GM19043 (cell line): ENCODE results near the gene HDHD5.
A peak's percentile ranks its signal among the peaks of the same experiment; 100 is the strongest.

Source experiments
- ATAC-seq: cut with Tn5 transposase; IDR thresholded peaks from one replicate; pipeline ENCODE4 v1.9.1; 2021; ENCODE audit warnings: low read depth; ENCODE audit not compliant: unreplicated experiment

The HDHD5 gene

DNA sequence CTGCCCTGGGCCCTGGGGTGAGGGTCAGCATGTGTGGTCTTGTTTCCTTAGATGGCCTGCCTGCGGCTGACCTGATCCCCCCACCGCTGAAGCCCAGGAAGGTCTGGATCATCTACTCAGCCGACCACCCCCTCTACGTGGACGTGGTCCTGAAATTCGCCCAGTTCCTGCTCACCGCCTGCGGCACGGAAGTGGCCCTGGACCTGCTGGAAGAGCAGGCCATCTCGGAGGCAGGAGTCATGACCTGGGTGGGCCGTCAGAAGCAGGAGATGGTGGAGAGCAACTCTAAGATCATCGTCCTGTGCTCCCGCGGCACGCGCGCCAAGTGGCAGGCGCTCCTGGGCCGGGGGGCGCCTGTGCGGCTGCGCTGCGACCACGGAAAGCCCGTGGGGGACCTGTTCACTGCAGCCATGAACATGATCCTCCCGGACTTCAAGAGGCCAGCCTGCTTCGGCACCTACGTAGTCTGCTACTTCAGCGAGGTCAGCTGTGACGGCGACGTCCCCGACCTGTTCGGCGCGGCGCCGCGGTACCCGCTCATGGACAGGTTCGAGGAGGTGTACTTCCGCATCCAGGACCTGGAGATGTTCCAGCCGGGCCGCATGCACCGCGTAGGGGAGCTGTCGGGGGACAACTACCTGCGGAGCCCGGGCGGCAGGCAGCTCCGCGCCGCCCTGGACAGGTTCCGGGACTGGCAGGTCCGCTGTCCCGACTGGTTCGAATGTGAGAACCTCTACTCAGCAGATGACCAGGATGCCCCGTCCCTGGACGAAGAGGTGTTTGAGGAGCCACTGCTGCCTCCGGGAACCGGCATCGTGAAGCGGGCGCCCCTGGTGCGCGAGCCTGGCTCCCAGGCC, 50.6 kb downstream of the HDHD5 start:
- no peak for ATAC-seq

DNA sequence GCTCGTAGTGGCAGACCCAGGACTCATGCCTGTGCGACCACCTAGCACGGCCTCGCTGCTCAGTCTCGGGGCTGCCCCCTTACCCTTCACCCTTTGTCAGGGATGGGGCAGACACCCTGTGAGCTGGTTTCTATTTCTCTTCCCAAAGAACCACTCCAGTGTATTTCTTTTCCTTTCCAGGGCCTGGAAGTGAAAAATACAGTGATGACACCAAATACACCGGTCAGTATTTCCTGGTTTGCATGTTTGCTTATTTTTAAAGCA, 51.6 kb downstream of the HDHD5 start:
- ATAC-seq: no peak

DNA sequence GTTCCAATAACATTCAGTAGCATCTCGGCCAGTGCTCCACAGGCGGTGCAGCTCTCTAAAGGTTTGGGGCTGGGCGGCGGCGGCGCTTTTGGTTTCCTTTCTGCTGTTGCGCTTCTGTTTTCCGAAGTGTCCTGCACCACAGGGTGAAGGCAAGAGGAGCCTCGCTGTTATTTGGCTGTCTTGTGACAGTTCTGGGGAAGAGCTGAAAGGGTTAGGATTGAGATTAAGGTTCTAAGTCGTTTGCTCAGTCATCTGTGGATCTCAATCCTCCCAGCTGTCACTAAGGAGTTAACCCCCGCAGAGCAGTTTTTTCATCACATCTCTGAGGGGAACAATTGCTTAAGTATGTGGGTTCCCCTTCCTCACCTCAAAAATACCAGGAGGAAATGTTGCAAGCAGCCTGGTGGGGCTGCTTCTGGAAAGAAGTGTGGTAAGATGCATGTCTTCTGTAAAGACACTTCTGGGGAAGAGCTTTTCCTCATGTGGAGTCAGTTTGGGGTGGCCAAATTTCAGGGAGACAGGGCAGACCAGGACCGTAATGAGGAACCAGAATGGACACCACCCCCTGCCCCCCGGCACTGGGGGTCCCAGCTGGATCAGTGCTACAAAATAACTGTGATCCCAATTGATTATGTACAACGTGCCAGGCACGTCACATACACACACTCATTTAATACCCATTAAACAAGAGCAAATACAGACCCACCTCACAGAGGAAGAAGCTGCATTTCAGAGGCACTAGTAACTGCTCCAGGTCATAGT, 52.1 kb downstream of the HDHD5 start:
- no peak for ATAC-seq

DNA sequence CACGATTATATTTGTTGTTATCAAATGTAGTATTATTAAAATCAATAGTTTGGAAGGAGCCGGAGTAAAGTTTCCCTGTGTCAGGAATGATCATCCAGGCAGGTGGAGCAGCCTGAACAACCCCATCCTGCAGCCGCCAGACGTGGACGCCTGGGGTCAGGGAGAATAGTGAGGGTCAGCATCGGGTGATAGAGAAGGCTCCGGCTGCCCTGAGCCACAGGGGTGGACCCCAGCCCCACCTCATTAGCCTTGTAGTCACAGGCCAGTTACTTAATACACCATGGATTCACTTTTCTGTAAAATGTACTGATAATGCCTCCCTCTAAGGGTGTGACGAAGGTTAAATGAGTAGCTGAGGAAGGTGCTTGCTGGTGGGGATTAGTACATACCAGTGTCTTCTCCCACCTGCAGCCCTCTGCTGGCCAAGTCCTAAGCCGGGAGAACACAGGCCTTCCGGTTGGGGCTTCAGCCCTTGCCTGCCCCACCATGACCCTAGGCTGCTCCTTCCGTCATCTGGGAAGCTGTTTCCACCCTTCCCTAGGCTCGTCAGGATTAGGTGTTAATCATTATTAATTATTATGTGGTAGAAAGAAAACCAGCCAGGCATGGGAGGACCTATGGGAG, 52.8 kb downstream of the HDHD5 start:
- ATAC-seq: no peak

DNA sequence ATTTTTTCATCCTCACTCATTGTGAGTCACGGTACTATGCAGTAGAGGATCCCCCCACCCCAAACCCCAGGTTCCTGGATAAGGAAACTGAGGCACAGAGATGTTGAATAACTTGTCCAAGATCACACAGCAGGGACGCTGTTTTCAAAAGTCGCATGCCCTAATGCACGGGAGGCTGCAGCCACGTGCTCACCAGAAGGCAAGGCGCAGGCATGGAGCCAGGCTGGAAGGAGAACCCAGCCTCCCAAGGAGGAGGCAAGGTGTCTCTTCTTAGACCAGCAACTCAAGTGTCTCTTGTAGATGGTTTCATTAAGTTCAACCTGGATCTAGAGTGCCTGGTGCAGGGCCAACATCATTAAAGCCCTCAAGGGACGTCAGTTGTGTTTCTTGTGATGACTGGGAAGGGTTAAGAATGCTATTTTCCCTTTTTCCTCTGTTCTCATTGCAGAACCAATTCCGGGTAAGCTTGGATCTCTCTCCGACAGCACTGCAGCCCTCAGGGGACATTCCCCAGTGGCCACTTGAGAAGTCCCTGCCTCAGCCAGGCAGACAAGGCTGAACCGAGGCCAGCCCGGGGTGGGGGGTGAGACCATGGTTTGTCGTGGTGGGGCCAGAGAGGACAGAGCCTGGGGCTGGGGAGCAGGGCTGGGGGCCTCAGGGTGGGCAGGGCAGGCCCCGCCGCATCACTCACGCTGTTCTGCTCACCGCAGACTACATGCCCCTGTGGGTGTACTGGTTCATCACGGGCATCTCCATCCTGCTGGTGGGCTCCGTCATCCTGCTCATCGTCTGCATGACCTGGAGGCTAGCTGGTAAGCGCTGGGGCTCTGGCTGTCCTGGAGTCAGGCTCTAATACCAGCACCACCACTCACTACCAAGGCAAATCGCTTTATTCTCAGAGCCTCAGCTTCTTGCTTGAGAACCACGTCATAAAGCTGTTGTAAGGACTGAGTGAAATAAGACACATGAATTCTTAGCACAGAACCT, 53.6 kb downstream of the HDHD5 start:
- ATAC-seq: no peak

DNA sequence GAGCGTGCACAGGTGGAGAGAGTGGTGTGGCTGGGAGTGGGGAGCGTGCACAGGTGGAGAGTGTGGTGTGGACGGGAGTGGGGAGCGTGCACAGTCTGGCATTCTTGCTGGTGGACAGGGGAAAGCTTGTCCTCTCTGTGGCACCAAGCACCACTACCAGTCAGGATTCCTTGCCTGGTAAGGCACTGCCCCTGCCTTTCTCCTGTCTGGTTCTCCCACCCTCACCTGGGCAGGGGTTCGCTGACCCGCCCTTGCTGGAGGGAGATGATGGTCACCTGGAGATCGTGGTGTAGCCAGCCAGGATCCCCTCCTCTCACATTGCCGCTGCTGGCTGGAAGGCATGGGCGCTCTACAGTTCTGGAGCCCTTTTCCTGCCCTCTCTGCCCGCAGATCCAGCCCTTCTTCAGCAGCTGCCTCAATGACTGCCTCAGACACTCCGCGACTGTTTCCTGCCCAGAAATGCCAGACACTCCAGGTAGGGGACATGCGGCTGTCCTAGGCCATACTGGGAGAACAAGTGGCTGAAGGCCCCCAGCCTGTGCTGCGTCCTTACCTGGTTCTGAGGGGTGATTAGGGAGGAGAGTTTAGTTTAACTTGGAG, 54.6 kb downstream of the HDHD5 start:
- ATAC-seq: no peak

DNA sequence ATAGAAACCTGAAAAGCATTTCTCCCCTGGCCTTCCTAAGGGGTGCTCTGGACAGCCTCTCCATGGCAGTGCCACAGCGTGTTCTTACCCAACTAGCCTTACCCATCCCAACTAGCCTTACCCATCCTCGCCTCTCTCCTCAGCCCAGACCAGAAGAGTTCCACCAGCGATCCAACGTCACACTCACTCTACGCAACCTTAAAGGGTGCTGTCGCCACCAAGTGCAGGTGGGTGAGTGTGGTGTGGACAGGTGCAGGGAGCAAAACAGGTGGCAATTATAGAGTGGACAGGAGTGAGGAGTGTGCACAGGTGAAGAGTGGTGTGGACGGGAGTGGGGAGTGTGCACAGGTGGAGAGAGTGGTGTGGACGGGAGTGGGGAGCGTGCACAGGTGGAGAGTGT, 55.7 kb downstream of the HDHD5 start:
- no peak for ATAC-seq

DNA sequence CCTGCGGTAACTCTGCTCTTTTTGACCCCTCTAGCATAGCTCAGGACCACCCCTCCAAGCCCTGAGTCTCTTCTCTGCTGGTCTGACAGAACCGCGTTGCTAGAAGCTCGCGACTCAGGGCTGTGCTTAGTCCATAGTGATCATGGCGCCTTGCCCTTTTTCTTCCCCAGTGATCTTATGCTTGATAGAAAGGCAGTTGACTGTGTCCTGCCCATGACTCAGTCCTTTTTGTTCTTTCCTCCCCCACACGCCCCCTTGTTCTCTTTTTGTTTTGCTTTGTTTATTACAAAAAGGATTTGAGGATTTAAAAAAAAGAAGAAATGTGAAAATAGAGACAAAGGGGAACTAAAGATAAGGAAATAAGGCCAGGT, 56.8 kb downstream of the HDHD5 start:
- ATAC-seq: no peak

DNA sequence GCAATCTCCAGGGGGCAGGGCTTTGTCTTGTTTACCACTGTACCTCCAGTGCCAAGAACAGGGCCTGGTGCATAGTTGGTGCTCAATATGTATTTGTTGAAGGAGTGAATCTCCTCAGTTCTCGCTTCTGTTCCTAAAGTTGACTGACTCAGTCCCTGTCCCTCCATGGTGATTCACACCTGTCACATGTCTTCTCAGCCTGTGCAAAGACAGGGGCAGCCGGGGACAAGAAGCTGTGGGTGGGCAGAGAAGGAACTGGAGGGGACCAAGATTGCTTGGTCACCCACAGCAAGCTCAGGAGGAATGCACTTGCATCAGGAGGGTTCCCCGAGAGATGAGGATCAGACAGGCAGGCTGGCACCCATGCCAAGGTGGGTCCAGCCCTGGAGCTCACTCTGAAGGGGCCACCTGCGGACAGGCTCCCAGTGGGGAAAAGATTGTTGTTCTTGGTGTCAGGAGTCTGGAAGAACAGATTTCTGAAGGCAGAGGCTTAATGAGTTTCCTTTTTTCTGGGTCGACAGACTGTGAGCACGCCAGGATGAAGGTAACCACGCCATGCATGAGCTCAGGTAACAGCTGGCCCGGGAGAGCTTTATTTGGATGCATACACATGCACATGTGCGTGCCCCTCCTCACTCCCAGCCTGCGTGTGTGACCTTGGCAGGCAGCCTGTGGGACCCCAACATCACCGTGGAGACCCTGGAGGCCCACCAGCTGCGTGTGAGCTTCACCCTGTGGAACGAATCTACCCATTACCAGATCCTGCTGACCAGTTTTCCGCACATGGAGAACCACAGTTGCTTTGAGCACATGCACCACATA, 57.4 kb downstream of the HDHD5 start:
- no peak for ATAC-seq

DNA sequence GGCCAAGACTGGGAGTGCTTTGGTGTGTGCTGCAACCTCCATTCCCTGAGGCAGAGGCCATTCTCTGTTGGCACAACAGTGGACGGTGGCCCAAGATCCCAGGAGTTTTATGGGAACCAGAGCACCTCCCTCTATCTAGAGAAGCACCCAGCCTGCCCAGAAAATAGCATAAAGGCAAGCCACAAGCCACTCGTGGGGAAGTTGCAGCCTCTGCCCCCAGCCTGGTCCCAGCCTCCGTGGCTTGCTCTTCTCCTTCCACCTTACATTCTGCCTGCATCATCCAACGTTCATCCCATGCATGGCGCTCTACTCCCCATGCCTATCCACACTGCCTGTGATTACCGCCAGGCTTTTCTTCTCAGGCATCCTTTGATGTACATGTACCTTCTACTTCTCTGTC, 58.5 kb downstream of the HDHD5 start:
- no peak for ATAC-seq

DNA sequence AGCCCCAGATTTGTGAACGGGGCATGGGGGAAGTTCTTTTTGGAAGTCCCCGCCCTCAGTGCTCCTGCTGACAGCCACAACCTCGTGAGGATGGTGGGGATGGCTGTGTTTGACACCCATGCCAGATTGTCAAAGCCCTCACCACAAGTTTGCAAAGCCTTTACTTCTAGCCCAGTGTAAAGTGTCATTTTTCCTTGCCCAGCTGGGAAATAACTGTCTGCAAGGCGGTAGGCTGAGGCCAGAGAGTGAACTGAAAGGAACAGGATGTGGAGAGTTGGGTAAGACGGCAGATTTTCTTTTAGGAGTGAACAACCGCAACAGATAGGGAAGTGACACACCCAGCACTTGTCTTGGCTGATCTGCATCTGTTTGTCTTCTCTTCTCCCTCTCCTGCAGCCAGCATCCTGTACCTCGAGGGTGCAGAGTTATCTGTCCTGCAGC, 60.7 kb downstream of the HDHD5 start:
- ATAC-seq: peak; percentile 53

DNA sequence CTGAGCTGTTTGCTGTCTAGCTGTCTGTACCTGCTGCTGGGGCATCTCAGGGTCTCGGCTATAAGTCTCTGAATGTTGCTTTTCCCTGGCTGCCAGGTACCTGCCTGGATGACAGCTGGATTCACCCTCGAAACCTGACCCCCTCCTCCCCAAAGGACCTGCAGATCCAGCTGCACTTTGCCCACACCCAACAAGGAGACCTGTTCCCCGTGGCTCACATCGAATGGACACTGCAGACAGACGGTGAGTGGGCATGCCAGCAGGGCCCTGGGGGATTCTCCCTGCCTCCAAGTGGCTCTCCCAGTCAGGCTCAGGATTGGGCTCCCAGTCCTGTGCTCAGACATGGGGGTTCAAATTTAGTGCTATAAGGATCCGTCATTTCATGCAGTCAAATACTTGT, 61.4 kb downstream of the HDHD5 start:
- no peak for ATAC-seq

DNA sequence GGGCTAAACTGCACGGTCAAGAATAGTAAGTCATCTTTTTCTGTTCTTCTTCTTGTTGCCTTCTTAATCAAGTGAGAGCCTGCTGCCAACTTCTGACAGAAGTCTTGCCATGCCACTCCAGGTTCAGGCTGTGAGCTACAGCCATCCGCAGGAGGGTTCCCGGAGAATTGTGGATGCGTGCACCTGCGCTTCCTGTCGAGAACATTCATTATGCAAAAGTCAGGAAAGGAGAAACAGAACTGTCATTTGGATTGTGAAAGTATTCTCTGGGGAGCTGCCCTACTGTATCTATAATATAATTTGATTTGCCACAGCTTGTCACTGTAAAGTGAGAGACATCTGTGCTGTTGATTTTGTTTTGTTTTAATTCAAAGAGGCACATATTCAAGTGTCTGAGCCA, 62.0 kb downstream of the HDHD5 start:
- no peak for ATAC-seq

DNA sequence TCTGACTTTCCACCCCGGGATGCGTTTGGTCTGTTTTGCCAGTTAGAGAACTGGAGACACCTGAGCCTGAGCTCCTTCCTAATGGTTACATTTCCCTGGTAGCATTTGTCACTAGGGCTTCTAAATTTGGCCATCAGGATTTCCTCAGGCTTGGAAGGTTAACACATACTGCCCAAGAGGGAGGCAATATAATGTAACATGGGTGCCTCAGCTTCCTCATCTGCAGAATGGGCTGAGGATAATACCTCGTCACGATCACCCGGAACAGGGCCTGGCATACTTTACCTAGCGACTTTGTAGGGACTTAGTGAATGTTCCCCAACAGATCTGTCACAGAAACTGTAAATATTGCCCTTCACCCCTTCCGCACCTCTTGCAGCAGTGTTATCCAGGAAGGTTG, 63.0 kb downstream of the HDHD5 start:
- no peak for ATAC-seq

DNA sequence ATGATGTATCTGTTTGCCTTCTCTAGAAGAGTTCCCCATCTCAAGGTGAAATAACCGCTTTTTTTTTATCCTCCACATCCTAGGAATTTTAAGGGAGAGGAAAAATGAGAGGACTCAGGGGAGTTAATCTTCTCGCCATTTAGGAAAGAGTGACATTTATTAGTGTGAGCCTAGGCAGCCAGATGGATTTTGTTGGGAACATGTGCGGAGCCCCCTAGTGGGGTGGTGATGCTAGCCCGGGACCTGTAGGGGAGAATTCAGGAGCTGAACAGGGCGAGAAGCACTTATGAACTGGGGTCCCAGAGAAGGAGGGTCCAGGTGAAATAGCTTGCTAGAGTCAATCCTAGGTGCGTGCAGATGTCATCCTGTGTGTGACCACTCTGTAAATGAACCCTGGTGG, 63.5 kb downstream of the HDHD5 start:
- ATAC-seq: no peak

DNA sequence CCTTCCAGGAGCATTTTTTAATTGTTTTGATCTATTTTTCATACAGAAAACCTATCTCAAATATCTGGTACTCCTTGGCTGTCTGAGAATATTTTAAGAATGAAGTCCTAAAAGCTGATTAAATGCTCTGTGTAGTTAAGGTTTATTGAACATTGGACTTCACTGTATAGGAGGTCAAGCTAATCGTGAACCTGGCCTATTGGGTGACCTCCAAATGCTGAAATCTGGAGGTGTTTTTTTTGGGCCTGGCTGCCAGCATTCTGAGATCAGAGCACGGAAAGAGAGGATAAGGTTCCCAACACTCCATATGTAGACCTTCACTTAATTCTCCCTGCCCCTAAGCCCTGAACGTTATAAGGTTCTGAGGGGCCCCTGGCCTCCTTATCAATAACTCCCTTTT, 66.0 kb downstream of the HDHD5 start:
- ATAC-seq: no peak

DNA sequence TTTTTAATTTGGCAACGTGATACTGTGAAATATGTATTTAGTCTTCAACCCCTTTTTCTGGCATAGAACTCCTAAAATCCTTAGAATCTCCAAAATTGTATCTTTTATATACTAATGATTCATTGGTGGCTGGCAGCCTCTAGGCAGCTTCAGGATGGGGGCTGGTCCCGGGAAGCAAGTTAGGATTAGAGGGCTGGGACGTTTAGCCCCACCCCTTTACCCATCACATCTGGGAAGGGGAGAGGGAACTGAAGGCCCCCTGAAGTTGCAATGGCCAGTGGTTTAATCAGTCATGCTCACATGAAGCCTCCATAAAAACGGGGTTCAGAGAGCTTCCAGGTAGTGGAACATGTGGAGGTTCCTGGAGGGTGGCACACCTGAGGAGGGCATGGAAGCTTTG, 67.2 kb downstream of the HDHD5 start:
- no peak for ATAC-seq

DNA sequence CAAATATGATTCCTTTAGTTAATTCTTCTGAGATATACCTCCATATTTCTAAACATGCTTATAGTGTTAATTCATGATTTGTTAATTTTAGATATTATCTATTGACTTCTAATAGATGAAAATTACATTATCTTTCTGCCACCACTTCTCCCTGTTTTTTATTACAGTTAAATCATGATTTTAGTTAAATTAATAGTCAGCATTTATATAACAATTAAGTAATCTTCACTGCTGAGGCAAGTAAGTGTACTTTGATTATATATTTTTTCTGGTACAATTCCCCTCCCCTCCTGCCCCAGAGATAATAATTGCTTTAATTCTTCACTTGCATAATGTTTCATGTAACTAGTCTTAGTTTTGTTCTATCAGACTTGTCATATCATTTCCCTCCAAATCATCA, 68.5 kb downstream of the HDHD5 start:
- no peak for ATAC-seq
